NK-92 (cell line): ENCODE data around the gene CEP128.

ENCODE experiments used
- DNase-seq: peaks from one replicate; lab custom pipeline; 2025; ENCODE audit not compliant: unreplicated experiment; lab: John Stamatoyannopoulos, UW

CEP128 gene

DNA sequence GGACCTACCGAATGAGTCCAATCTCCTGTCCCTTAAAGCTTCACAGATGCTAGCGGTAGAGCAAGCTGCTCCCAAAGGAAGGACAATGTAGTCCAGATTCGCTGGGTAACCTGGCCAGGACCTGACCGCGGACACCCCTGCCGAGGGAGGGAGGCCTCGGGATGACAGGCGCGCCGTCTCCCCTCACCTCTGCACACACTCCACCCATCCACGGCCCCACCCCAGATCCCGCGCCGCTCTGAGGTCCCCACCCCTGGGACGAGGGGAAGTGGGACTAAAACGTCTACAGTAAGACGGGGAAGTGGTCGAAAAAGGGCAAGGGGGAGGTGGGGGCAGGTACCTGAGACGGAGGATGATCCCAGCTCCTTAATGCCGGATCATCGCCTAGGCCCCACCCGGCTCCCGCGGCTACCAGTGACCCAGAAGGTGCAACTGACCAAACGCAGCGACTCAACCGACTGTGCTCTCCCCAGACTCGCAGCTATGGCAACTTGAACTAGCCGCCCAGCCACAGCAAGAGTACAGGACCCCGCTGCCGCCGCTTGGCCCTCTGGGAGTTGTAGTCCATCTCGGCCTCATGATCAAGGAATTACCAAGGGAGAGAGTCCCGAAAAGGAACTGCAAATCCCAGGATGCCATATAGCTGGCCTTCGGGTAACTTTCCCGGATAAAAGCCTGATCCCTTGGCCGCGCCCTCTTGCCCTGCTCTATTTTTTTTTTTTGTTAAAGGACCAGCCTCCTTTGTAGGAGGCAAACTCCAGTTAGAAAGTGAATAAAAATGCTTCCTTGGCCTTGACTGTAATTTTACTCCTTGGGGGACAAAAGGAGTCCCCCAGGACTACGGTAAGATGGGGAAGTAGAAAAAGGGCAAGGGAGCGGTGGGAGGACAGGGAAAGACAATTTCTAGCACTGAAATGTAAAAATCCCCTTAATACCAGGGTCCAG, at the start of gene CEP128:
Gene CEP128, minus strand, starts transcription at position 498 of the 945 bp plus-strand sequence.
- DNase-seq, result no peak

DNA sequence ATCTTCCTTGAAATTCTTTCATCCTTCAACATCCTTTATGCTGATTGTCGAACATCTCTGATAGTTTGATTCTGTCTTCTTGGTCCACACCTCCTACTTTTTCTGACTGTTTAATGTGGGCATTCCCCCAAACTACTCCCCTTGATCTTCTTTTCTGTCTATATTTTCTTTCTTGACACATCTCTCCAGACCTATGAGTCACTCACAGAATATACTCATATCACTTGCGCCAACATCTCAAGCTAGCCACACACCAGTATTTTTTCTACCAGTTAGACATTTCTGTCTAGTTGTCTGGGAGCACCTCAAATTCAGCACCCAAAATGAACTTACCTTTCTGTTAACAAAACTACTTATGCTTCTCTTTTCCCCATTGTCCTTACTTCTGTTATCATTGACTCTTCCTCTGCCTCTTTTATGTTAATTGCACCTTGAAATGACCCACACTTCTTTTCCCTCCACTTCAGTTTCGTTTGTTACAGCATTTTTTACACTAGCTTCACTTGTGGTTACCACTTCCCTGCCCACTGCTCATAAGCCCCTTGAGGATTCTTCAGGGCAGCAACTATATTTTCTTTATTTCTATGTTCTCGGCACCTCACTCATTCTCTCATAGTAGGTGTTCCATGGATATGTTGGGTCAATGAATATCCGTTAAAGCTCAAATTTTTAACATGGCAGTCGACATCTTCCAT, 47.3 kb upstream of the CEP128 start:
- no peak for DNase-seq

DNA sequence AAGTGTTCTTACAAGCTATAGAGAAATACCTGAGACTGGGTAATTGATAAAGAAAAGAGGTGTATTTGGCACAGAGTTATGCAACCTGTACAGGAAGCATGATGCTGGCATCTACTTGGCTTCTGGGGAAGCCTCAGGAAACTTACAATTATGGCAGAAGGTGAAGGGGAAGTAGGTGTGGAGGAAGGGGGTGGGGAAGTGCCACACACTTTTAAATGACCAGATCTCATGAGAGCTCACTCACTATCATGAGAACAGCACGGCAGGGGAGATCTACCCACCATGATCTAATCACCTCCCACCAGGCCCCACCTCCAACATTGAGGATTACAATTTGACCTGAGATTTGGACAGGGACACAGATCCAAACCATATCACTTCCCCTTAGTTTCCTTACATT, 46.7 kb upstream of the CEP128 start:
- no peak for DNase-seq

DNA sequence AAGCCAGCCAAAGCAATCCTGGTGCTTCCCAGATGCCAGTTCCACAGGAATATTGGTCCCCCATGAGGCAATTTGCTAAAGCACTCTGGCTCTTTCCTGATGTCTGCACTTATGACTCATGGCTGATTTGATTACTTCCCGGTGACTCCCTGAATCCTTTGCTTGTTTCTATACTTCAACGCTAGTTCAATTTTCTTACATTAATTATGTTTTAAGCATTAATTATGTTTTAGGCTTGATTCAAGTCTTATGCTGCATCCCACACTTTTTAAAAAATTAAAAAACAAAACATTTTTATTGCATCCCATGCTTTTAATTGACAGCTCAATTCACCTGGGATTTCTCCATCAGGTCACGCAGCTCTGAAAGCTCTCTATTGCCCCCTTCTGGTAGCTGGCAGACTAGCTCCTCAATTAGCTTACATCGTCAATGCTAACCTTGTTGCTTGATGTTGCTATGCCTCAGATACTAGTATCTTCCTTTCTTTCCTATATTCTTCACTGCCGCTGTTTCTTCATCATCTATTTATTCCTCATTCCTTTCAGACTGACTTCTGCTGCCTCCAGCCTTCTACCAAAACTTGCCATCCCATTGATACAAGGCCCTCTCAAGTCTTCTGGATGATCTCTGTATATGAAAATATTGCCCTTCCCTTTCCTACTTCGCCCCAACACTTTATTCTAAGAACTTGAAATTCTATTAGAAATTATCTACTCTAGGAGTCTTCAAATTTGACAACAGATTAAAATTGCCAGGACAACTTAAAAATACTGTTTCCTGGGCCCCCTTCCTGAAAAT, 45.9 kb upstream of the CEP128 start:
- no peak for DNase-seq

DNA sequence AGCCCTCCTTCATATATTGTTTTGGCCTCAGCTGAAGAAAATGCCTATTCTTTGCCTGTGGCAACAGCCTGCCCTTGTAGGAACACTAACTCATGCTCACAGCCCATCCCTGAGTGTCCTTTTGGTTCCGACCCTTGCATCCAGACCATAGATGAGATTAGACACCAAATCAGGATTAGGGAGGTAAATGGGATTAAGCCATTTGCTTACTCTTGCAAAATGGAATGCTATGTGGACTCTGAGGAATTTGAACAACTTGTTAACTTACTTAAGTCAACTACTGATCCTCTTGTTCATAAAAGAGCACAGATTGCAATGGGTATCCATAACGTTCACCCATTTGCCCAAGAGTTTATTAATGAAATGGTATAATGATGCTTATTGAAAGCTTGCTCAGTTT, 41.2 kb upstream of the CEP128 start:
- no peak for DNase-seq

DNA sequence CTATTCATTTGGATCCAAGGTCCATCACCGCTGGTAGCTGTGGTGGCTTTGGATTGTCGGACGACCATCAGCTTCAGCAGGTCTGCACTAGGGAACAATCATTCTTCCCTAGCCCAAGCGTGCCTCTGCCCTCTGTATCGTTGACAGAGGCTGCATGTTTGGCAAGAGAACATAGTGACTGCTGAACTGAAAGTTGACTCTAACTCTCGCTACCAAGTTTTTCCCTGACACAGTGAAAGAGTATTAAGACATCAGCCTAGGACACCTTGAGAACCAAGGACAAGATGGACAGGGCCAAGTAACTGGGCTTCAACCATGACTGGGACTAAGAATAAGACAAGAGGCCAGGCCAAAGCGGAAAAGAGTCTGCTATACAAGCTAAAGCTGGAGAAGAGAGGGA, 40.1 kb upstream of the CEP128 start:
- no peak for DNase-seq

DNA sequence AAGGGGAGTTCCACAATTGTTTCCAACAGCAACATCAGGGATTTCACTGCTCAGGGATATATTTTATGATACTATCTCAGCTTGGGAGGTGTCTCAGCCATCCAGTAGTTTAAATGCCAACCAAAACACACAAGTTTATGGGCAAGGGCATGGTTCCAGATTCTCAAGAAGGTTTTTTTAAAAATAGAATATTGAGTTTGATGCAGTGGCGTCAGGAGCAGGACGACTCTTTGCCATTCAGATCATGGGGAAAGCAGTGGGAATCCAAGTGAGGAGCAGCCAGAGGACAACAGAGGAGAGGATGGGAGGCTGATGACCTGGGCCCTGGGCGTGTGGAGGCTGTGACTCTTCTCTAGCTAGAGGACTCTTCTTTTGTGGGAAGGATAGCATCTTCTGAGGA, 39.6 kb upstream of the CEP128 start:
- no peak for DNase-seq

DNA sequence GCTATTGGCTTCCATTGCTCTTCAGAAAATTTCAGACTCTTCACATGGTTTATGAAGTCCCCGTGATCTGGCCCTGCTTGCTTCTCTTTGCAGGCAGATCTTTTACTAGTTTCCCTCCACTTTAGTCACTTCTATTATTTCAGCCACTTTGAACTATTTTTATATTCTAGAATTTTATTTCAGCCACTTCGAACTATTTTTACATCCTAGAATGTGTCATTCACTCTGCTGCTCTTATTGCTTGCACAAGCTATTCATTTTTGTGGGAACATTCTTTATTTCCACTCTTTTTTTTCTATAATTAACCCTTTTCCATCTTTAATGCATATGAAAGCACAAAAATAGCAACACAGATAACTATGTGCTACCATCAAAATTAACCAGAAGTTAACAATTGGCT, 38.4 kb upstream of the CEP128 start:
- no peak for DNase-seq

DNA sequence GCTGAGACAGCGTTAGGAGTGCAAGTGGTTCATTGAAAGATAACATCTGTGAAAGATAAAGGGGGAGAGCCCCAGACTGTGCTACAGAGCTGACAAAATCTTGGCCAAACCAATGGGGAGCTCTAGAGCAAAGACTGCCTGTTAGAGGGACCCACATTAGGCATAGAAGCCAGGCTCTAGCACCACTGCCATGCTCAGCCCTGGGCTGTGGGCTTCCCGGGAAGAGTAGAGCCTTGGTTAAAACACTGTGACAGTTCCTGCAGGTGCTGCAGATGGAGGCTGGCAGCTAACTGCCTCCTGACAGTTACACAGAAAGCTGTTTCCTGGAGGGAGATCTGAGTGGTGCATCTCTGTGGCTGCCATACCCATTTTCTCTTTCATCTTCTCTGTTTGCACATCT, 36.9 kb upstream of the CEP128 start:
- DNase-seq, result no peak

DNA sequence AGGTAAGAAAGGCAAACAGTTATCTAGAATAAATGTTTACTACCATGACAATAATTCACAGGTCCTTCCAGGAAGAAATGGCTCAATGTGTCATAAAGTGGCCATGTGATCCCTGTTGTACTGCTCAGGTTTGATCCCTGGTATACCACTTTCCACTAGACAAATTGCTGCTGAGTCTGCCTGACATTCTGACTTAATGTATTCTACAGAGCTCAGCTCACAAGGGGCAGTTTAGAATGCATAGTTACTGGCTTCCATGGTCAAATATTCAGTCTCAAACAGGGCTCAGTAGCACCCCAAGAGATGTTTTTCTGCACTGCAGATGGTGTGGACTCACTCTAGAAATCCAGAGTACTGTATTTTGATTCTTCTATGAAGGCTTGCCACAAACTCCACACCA, 35.7 kb upstream of the CEP128 start:
- DNase-seq, result no peak

DNA sequence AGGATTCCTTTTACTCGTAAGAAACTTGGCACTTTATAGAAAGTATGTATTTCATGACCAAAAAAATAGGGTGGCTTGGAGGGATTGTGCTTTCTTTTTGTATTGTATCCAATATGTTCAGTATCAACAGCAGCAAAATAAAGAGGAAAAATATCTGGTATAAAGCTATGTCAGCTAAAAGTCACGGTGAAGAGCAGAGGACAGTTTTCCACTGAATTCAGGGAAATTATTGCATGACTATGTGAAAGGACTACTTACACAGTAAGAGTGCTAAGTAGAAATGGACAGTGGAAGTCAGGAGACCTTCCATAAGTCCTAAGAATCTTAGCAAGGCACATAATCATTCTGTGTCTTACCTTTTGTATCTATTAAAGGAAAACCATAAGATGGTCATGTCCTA, 33.1 kb upstream of the CEP128 start:
- no peak for DNase-seq

DNA sequence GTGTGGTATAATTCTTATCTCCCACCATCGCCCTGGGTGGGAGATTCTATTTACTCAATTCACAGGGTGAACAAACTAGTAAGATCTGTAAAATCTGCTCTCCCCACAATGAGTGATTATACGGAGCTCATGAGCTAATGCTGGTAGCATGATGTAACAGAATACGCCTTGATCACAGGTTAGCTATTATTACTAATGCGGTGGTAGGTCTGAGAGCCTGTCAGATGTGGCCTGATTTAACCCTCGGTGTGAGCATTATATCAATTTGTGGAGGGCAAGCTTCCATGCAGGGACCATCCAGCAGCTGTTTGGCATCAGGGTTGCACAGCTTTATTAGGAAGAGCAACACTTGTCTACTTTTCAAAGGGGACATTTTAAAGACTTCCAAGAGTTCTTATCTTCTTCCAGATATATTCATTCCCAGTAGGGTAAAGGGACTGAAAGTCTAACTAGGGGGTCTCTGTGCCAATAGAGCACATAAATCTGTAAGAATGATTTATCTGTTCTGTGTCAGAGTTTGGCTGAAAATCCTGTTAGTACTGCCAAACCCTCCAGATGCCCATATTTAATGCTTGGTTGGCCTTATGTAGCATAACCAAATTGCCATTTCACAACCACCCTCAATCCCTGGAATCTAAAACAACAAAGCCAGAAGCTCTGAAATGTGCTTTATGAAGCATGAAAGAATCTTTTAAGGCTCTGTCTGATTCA, 32.5 kb upstream of the CEP128 start:
- no peak for DNase-seq

DNA sequence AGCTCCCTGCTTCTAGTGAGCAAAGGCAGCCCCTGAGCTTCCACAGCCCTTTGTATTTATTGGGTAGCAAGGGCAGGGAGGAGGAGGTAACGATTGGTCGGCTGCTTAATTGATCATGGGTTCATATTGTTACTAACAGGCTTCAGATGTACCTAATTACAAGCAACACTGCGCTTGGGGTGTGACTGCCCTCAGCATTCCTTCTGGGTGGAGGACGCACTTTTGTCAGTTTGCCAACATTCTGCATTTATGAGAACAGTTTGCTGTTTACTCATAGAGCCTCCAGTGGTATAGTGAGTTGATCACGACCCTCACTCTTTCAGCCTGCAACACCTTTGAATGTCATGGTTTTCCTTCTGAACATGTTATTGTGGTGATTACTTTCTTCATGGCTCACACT, 23.5 kb upstream of the CEP128 start:
- no peak for DNase-seq

DNA sequence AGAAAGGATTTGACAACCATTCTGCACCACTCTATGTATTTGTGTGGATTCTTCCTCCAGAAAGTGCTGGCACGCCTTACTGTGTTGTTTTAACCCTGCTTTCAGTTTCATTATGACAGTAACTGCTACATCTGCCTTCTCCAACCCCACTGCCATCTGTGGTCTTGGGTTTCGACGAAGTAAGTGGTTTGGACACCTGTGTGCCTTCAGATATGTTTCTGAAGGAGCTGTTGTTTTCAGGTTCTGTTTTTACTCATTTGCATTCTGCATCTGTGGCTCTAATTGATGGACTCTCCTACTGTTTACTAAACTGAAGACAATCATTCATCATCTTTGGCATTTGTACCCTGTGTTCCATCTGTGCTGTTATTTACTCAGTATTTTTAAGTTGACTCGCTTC, 18.0 kb upstream of the CEP128 start:
- DNase-seq, result no peak

DNA sequence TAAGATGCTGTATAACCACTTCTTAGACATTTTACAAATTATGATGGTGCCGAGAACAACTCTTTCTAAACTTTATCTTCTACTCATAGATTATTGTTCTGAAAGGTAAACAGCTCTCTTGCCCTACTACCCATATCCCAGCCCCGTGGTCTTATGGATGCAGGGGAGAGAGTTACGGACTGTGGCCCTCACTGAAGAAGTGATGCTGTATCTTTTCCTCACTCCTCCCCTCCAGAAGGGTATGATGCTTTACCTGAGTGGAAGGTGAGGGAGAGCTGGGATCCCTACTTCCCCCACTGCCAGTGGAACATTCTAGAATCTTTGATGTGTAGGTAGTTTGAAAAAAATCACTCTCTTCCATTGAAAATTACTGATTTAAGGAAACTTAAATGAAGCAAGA, 17.4 kb upstream of the CEP128 start:
- DNase-seq, result no peak

DNA sequence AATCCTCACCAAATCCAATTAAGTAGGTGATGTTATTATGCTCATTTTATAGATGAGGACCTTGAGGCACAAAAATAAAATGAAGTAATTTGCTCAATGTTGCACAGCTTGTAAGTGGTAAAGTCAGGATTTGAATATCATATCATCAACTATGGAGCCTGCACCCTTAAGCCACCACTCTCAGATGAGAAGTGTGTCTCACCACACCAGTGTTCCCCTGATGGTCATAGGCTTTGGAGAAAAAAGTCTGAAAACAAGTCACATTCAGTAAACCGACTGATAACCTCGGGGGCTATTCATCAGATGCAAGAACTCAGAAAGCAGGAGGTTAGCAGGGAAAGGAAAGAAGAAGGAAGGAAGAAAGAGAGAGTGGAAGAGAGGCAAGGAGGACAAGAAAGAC, 16.7 kb upstream of the CEP128 start:
- DNase-seq, result no peak

DNA sequence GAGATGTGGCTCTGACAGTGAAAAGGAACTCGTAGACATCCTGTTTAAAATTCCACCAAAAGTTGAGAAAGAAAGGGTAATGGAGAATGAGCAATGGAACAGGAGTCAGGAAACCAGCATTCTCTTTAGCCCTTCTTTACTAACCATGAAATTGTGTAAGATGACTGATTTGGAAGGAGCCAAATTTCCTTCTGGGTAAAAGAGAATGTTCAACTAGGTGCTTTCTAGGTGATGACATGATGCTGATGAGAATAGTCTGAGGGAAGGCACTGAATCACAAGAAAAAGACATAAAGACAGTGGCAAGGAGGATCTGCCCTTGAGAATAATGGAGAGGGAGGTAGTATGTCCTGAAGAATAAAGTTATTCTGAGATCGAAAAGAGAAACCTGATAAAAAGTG, 16.1 kb upstream of the CEP128 start:
- DNase-seq, result no peak

DNA sequence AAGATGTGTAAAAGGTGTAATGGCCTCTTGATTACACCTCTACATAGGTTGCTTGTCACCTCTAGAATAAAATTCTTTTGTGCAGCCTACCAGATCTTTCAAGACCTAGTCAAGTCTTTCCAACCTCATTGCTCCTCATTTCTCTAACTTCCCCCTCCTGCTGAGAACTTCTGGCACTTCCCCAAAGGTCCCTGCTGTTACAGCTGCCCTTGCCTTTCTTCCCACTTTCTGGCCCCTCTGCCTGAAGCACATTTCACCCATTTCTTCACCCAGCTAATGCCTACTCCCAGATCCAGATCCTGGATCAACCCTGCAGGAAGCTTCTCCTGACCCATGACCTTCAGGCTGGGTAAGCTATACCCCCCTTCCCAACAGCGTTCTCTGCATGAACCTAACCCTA, 15.4 kb upstream of the CEP128 start:
- no peak for DNase-seq

DNA sequence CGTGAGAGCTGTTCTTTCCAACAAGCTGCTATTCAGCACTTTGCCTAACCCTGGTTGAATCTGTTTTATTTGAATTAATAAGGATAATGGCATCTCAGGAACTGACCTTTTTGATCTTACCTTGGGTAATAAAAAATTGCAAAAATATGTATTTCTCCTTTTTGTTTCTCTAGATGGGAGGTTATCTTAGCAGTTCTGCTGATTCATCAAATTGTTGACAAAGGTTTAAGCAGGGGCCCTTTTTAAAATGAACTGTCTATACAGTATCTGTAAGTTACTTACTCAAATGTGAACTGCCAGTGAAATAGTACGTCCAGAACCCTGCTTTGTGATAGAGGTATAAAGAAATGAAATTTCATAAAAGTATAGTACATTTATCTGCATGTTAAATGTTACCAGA, 14.6 kb upstream of the CEP128 start:
- no peak for DNase-seq

DNA sequence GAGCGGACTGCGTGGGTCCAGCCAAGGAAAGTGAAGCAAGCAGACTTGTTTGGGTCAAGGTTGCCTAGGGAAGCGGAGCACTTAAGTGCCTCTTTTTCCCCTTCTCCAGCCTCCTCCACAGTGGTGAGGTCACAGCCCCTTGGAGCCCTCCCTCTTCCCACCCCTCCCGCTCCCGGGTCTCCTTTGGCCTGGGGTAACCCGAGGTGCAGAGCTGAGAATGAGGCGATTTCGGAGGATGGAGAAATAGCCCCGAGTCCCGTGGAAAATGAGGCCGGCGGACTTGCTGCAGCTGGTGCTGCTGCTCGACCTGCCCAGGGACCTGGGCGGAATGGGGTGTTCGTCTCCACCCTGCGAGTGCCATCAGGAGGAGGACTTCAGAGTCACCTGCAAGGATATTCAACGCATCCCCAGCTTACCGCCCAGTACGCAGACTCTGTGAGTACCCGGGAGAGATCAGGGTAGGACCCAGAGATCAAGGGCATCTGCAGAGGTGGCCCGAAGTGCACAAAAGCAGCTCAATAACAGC, 13.9 kb upstream of the CEP128 start, which contains the start of gene TSHR:
Gene TSHR, plus strand, starts transcription at position 206 of the 526 bp plus-strand sequence. Its CDS starts 60 bp downstream, at position 266.
- DNase-seq, result no peak
